COLO668 (cell line): ENCODE measurements around the gene RNGTT.
"Not testable (repeated sequence)": the region's sequence is repeated elsewhere in the genome, so short reads cannot be mapped to it uniquely, and the experiment has no call there.

Experiments
- DNase-seq: peaks from one replicate; lab custom pipeline; 2025; ENCODE audit not compliant: unreplicated experiment; lab: John Stamatoyannopoulos, UW

Gene RNGTT

GRCh38 chr6:88825856-88826255 lies 137.6 kb downstream of the RNGTT start:
- no peak for DNase-seq

- no peak for DNase-seq
Measured at GRCh38 chr6:88823998-88824397, 139.4 kb downstream of the RNGTT start.

GRCh38 chr6:88815491-88815890 lies 147.9 kb downstream of the RNGTT start:
- DNase-seq: no peak

- DNase-seq: no peak
Measured at GRCh38 chr6:88814909-88815308, 148.5 kb downstream of the RNGTT start.

- DNase-seq: no peak
Measured at GRCh38 chr6:88813045-88813444, 150.4 kb downstream of the RNGTT start.

GRCh38 chr6:88810701-88811100 lies 152.7 kb downstream of the RNGTT start:
- no peak for DNase-seq

GRCh38 chr6:88810089-88810488 lies 153.3 kb downstream of the RNGTT start:
- DNase-seq: no peak

- DNase-seq: no peak
Measured at GRCh38 chr6:88808381-88808780, 155.0 kb downstream of the RNGTT start.

GRCh38 chr6:88807622-88808021 lies 155.8 kb downstream of the RNGTT start:
- no peak for DNase-seq

- DNase-seq: no peak
Measured at GRCh38 chr6:88806728-88807127, 156.7 kb downstream of the RNGTT start.

- no peak for DNase-seq
Measured at GRCh38 chr6:88804701-88805100, 158.7 kb downstream of the RNGTT start.

GRCh38 chr6:88785478-88785877 lies 177.9 kb downstream of the RNGTT start:
- DNase-seq: no peak

- peak; percentile 29 for DNase-seq
Measured at GRCh38 chr6:88780714-88781389, 182.6 kb downstream of the RNGTT start.

GRCh38 chr6:88775866-88776571 lies 187.4 kb downstream of the RNGTT start:
- no peak for DNase-seq

GRCh38 chr6:88768114-88768513 lies 195.3 kb downstream of the RNGTT start:
- not testable (repeated sequence) for DNase-seq

GRCh38 chr6:88764081-88764480 lies 199.3 kb downstream of the RNGTT start:
- DNase-seq: no peak

GRCh38 chr6:88763160-88763559 lies 200.3 kb downstream of the RNGTT start:
- no peak for DNase-seq

GRCh38 chr6:88761237-88762031 lies 202.0 kb downstream of the RNGTT start:
- DNase-seq: no peak

GRCh38 chr6:88760091-88760490 lies 203.3 kb downstream of the RNGTT start:
- DNase-seq: no peak

GRCh38 chr6:88750936-88751335 lies 212.5 kb downstream of the RNGTT start:
- DNase-seq: no peak

GRCh38 chr6:88749849-88750248 lies 213.6 kb downstream of the RNGTT start:
- no peak for DNase-seq

GRCh38 chr6:88748141-88748540 lies 215.3 kb downstream of the RNGTT start:
- no peak for DNase-seq
